Fibroblast of peridontal ligament (primary cell): ENCODE measurements around the gene ST8SIA2.
"Not testable (repeated sequence)": the region's sequence is repeated elsewhere in the genome, so short reads cannot be mapped to it uniquely, and the experiment has no call there.

ENCODE experiments used
- DNase-seq: peaks from one replicate; pipeline ENCODE4 v3.0.0-alpha.2; 2010; ENCODE audit errors: extremely low read depth

ST8SIA2 gene

GRCh38 chr15:92438471-92438870 lies 44.8 kb downstream of the ST8SIA2 start:
- DNase-seq = no peak

- DNase-seq = no peak
Observed at GRCh38 chr15:92443381-92443780, 49.7 kb downstream of the ST8SIA2 start.

- DNase-seq = no peak
Observed at GRCh38 chr15:92444631-92445030, 51.0 kb downstream of the ST8SIA2 start.

GRCh38 chr15:92448370-92448769 lies 54.7 kb downstream of the ST8SIA2 start:
- no peak for DNase-seq

- peak; percentile 60 for DNase-seq
Observed at GRCh38 chr15:92449476-92449875, 55.8 kb downstream of the ST8SIA2 start.

- DNase-seq = peak; percentile 60
Observed at GRCh38 chr15:92451225-92451825, 57.6 kb downstream of the ST8SIA2 start.

GRCh38 chr15:92452143-92452542 lies 58.5 kb downstream of the ST8SIA2 start:
- DNase-seq = no peak

- no peak for DNase-seq
Observed at GRCh38 chr15:92453607-92454006, 59.9 kb downstream of the ST8SIA2 start.

- DNase-seq = no peak
Observed at GRCh38 chr15:92454555-92455105, 60.9 kb downstream of the ST8SIA2 start.

- no peak for DNase-seq
Observed at GRCh38 chr15:92455271-92455670, 61.6 kb downstream of the ST8SIA2 start.

GRCh38 chr15:92457471-92458041 lies 63.9 kb downstream of the ST8SIA2 start:
- DNase-seq = no peak

- no peak for DNase-seq
Observed at GRCh38 chr15:92460023-92460422, 66.3 kb downstream of the ST8SIA2 start.

- peak; percentile 2 for DNase-seq
Observed at GRCh38 chr15:92462424-92463125, 68.9 kb downstream of the ST8SIA2 start.

- DNase-seq = no peak
Observed at GRCh38 chr15:92463352-92463751, 69.7 kb downstream of the ST8SIA2 start.

GRCh38 chr15:92463826-92464225 lies 70.1 kb downstream of the ST8SIA2 start:
- DNase-seq = peak; percentile 24

GRCh38 chr15:92466834-92467233 lies 73.2 kb downstream of the ST8SIA2 start:
- no peak for DNase-seq

- DNase-seq = no peak
Observed at GRCh38 chr15:92467245-92467644, 73.6 kb downstream of the ST8SIA2 start.

GRCh38 chr15:92468991-92469390 lies 75.3 kb downstream of the ST8SIA2 start:
- no peak for DNase-seq

- DNase-seq = no peak
Observed at GRCh38 chr15:92471288-92471687, 77.6 kb downstream of the ST8SIA2 start.

- no peak for DNase-seq
Observed at GRCh38 chr15:92473756-92474155, 80.1 kb downstream of the ST8SIA2 start.

GRCh38 chr15:92479730-92480129 lies 86.0 kb downstream of the ST8SIA2 start:
- not testable (repeated sequence) for DNase-seq

- no peak for DNase-seq
Observed at GRCh38 chr15:92480361-92480760, 86.7 kb downstream of the ST8SIA2 start.

- DNase-seq = no peak
Observed at GRCh38 chr15:92485441-92485840, 91.8 kb downstream of the ST8SIA2 start.
